Measurements from ENCODE around the gene MNS1. TPM values are rescaled to one million over a fixed set of nuclear protein-coding genes. Genes with fewer than 3 reads are reported as not detected.
A peak's percentile ranks its signal among the peaks of the same experiment; 100 is the strongest.

The MNS1 gene
- total RNA-seq, 3 donors from 2014 or later (not counting 1 experiment from before 2014, with no cell fraction given) = 0.52 TPM; not detected in 2

- H3K4me3 ChIP-seq (ENCODE audit: low read length) = no peak overlapping the region
- 100% methylated on average over 4 of the region's 5 CpGs for WGBS (ENCODE audit: insufficient coverage)
- H3K4me1 Mint-ChIP-seq = peaks cover 11% of the 10 kb centered on the region in 2 donors
- no peaks in the 10 kb centered on the region for H3K4me1 ChIP-seq (ENCODE audit: control insufficient read depth, insufficient read depth, low read length)
- no peak overlapping the region for H3K27ac Mint-ChIP-seq
- no peak overlapping the region for H3K4me3 Mint-ChIP-seq
- no peaks in the 10 kb centered on the region for H3K9me3 Mint-ChIP-seq
- no peaks in the 10 kb centered on the region for H3K27me3 ChIP-seq (ENCODE audit: control insufficient read depth, insufficient read depth, low read length)
- intact Hi-C loops (cut with micrococcal nuclease) = no loop called here
- DNase-seq = no peak
- H3K27me3 Mint-ChIP-seq (ENCODE audit: low read depth in 2 of 2) = peaks cover 0 to 3% of the 10 kb centered on the region in 2 donors
- no peak overlapping the region for H3K27ac ChIP-seq (ENCODE audit: low read length)
- no peak for ATAC-seq
- TF ChIP-seq CTCF (IDR thresholded peaks at IDR 0.05) = no peak
- H3K36me3 Mint-ChIP-seq = no peaks in the 10 kb centered on the region
- no peaks in the 10 kb centered on the region for H3K9me3 ChIP-seq (ENCODE audit: control insufficient read depth, insufficient read depth, low read length)
- no peaks in the 10 kb centered on the region for H3K36me3 ChIP-seq (ENCODE audit: control insufficient read depth, insufficient read depth, low read length)
Observed at GRCh38 chr15:56471440-56472069, 6.6 kb upstream of the MNS1 start.

GRCh38 chr15:56469483-56469882, 4.5 kb upstream of the MNS1 start:
- DNase-seq (no peak), ATAC-seq (no peak)
- intact Hi-C loops (cut with micrococcal nuclease) = no loop called here
- H3K4me3 ChIP-seq (ENCODE audit: low read length) = no peak overlapping the region
- no peak for TF ChIP-seq CTCF (IDR thresholded peaks at IDR 0.05)
- H3K36me3 ChIP-seq (ENCODE audit: control insufficient read depth, insufficient read depth, low read length) = no peaks in the 10 kb centered on the region
- Mint-ChIP-seq H3K27ac (no peak overlapping the region), H3K4me1 (peaks cover 18% of the 10 kb centered on the region in 2 donors), H3K4me3 (no peak overlapping the region), H3K9me3 (no peaks in the 10 kb centered on the region), H3K27me3 (ENCODE audit: low read depth in 2 of 2) (peaks cover 7 to 8% of the 10 kb centered on the region in 2 donors), H3K36me3 (no peaks in the 10 kb centered on the region)
- peaks cover 9% of the 10 kb centered on the region for H3K4me1 ChIP-seq (ENCODE audit: control insufficient read depth, insufficient read depth, low read length)
- no peaks in the 10 kb centered on the region for H3K9me3 ChIP-seq (ENCODE audit: control insufficient read depth, insufficient read depth, low read length)
- no peak overlapping the region for H3K27ac ChIP-seq (ENCODE audit: low read length)
- H3K27me3 ChIP-seq (ENCODE audit: control insufficient read depth, insufficient read depth, low read length) = no peaks in the 10 kb centered on the region

DNA sequence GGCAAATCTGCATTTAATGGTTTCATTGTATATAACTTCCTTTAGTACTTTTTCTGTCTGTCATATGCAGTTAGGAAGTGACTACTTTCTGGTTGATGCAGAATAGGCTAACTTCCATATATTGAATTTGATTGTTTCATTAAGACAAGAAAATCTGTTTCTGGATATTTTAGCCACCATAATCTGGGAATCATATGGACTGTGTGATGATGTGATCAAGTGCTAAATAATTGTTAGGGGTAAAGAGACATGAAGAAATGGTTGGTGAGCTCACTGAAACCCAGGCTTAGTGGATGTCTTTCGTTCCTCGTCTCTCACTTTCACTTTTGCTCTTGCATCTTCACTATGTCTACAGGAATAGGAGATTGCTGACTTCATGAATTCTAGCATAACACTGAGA, 3.5 kb upstream of the MNS1 start:
- Mint-ChIP-seq H3K9me3 (no peaks in the 10 kb centered on the region), H3K4me3 (peak overlapping the region; percentile 82), H3K27me3 (ENCODE audit: low read depth in 2 of 2) (peaks cover 11 to 14% of the 10 kb centered on the region in 2 donors), H3K4me1 (peaks cover 20 to 21% of the 10 kb centered on the region in 2 donors), H3K27ac (peak overlapping the region in 1 of 2 donors; percentile 65), H3K36me3 (no peaks in the 10 kb centered on the region)
- intact Hi-C loops (cut with micrococcal nuclease) = no loop called here
- peaks cover 11% of the 10 kb centered on the region for H3K4me1 ChIP-seq (ENCODE audit: control insufficient read depth, insufficient read depth, low read length)
- H3K27ac ChIP-seq (ENCODE audit: low read length) = no peak overlapping the region
- TF ChIP-seq CTCF (IDR thresholded peaks at IDR 0.05) = no peak
- peak in 1 of 3 donors; percentile 41 for ATAC-seq
- H3K9me3 ChIP-seq (ENCODE audit: control insufficient read depth, insufficient read depth, low read length) = no peaks in the 10 kb centered on the region
- peak overlapping the region; percentile 22 for H3K4me3 ChIP-seq (ENCODE audit: low read length)
- peak in 1 of 2 donors; percentile 50 for DNase-seq
- no peaks in the 10 kb centered on the region for H3K36me3 ChIP-seq (ENCODE audit: control insufficient read depth, insufficient read depth, low read length)
- 0% methylated on average over 2 of the region's 2 CpGs for WGBS (ENCODE audit: insufficient coverage)
- H3K27me3 ChIP-seq (ENCODE audit: control insufficient read depth, insufficient read depth, low read length) = no peaks in the 10 kb centered on the region

DNA sequence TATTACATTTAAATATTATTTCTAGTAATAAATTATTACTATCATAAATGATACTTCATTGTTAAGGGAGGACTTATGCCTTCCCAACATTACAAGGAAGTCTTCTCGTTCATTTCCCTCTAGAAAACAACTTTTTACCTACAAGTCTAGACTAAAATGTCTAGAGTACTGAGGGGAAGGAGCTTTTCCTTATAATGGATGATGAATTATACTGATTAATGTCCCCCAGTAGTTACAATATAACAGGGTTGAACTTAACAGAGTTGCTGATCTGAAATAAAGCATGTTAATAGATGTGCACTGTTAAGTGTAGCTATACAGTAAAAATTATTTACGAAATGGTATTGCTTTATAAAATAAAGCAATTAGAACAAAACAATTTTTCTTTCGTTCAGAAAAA, 2.7 kb upstream of the MNS1 start:
- Mint-ChIP-seq H3K36me3 (no peaks in the 10 kb centered on the region), H3K27ac (peak overlapping the region in 1 of 2 donors; percentile 65), H3K4me3 (no peak overlapping the region), H3K9me3 (no peaks in the 10 kb centered on the region), H3K27me3 (ENCODE audit: low read depth in 2 of 2) (peaks cover 11 to 14% of the 10 kb centered on the region in 2 donors), H3K4me1 (peaks cover 20 to 21% of the 10 kb centered on the region in 2 donors)
- DNase-seq (no peak), ATAC-seq (no peak)
- Histone ChIP-seq H3K9me3 (ENCODE audit: control insufficient read depth, insufficient read depth, low read length) (no peaks in the 10 kb centered on the region), H3K36me3 (ENCODE audit: control insufficient read depth, insufficient read depth, low read length) (no peaks in the 10 kb centered on the region), H3K4me1 (ENCODE audit: control insufficient read depth, insufficient read depth, low read length) (peaks cover 11% of the 10 kb centered on the region), H3K27me3 (ENCODE audit: control insufficient read depth, insufficient read depth, low read length) (no peaks in the 10 kb centered on the region), H3K4me3 (ENCODE audit: low read length) (no peak overlapping the region), H3K27ac (ENCODE audit: low read length) (no peak overlapping the region)
- intact Hi-C loops (cut with micrococcal nuclease) = no loop called here
- TF ChIP-seq CTCF (IDR thresholded peaks at IDR 0.05) = no peak
- WGBS (ENCODE audit: insufficient coverage) = 40% methylated on average over 1 of the region's 3 CpGs
